Measurements from ENCODE around the gene CNBP. TPM values are rescaled to one million over a fixed set of nuclear protein-coding genes. Genes with fewer than 3 reads are reported as not detected.

Gene CNBP
- 224 and 240 TPM in 2 replicates for total RNA-seq (2014; rRNA removed; shearing (Covaris generic))
- polyA plus RNA-seq (2016; fragmentation: Nextera tagmentation; extraction: Ambion mirVana) = 373 and 386 TPM in 2 replicates

GRCh38 chr3:129183569-129184395 is at the start of gene CNBP:
CNBP (minus strand) TSS chr3:129183896; CDS start chr3:129171757, 12,139 bp downstream.
- H3F3A ChIP-seq (ENCODE audit: insufficient read depth) = peaks cover 44% of the 10 kb centered on the region
- H3K27me3 ChIP-seq (replicated peaks; ENCODE audit: insufficient read depth) = no peaks in the 10 kb centered on the region
- no peaks in the 10 kb centered on the region for H3K9me3 ChIP-seq (ENCODE audit: low read depth)
- DNase-seq = peak; percentile 99
- peaks cover 3% of the 10 kb centered on the region; the same call in 1 of the 2 replicates for H3K36me3 ChIP-seq (ENCODE audit: low read depth)
- peak within 1 kb of the TSS; percentile 91 for H3K4me3 ChIP-seq
- H3K9ac ChIP-seq = peak within 1 kb of the TSS; percentile 99
- H2AFZ ChIP-seq = peak within 1 kb of the TSS; percentile 81
- peaks cover 31% of the 10 kb centered on the region for H3K4me1 ChIP-seq (ENCODE audit: insufficient read depth)
- WGBS, 2 experiments (ENCODE audit: low coverage in 1 of 2, low lambda C conversion rate in 2 of 2, missing lambda C conversion rate in 2 of 2) = 1 to 2% methylated on average over 74 to 81 of the region's 83 CpGs
- TF ChIP-seq EZH2phosphoT487 (IDR thresholded peaks at IDR 0.05; ENCODE audit: insufficient read depth, low read depth) = no peak
- TF ChIP-seq EZH2 (IDR thresholded peaks at IDR 0.05; ENCODE audit: insufficient read depth, poor library complexity, severe bottlenecking) = no peak
- H3K4me2 ChIP-seq (ENCODE audit: unreplicated experiment) = peak within 1 kb of the TSS; percentile 98
- peaks cover 77% of the 10 kb centered on the region for H3K79me2 ChIP-seq (ENCODE audit: insufficient read depth)
- H3K9me2 ChIP-seq (ENCODE audit: insufficient read depth) = no peaks in the 10 kb centered on the region
- peaks cover 21% of the 10 kb centered on the region for H4K20me1 ChIP-seq (ENCODE audit: insufficient read depth)
- in situ Hi-C loops (cut with MboI) = no loop called here
- H3K27ac ChIP-seq = peak within 1 kb of the TSS; percentile 88

- TF ChIP-seq EZH2 (IDR thresholded peaks at IDR 0.05; ENCODE audit: insufficient read depth, poor library complexity, severe bottlenecking) = no peak
- no peak for TF ChIP-seq EZH2phosphoT487 (IDR thresholded peaks at IDR 0.05; ENCODE audit: insufficient read depth, low read depth)
- DNase-seq = peak; percentile 35
- H3F3A ChIP-seq (ENCODE audit: insufficient read depth) = peaks cover 35% of the 10 kb centered on the region
Measured at GRCh38 chr3:129231331-129232119, 47.8 kb upstream of the CNBP start.

DNA sequence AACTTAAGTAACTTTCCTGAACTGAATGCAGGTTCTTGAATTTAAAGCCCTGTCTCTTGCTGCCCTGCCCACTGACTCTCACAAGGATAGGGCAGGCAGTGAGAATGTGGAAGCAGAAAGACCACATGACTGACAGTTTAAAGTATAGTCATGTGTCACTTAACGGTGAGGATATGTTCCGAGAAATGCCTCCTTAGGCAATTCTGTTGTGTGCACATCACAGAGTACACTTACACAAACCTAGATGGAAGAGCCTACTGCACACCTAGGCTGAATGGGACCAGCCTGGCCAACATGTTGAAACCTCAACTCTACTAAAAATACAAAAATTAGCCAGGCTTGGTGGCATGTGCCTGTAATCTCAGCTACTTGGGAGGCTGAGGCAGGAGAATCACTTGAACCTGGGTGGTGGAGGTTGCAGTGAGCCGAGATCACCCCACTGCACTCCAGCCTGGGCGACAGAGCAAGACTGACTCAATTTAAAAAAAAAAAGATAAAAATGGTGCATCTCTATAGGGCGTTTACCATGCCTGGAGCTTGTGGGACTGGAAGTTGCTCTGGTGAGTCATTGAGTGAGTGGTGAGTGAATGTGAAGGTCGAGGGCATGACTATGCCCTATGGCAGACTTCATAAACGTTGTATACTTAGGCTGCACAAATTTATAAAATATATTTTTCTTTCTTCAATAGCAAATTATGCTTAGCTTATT is 46.8 kb upstream of the CNBP start:
- DNase-seq = peak; percentile 96
- no peaks in the 10 kb centered on the region for H3K27me3 ChIP-seq (replicated peaks; ENCODE audit: insufficient read depth)
- TF ChIP-seq EZH2 (IDR thresholded peaks at IDR 0.05; ENCODE audit: insufficient read depth, poor library complexity, severe bottlenecking) (no peak), EZH2phosphoT487 (IDR thresholded peaks at IDR 0.05; ENCODE audit: insufficient read depth, low read depth) (no peak)
- no peaks in the 10 kb centered on the region for H3K9me2 ChIP-seq (ENCODE audit: insufficient read depth)
- H3K9ac ChIP-seq = peak overlapping the region; percentile 30; the same call in 1 of the 2 replicates
- peak overlapping the region; percentile 81 for H3K27ac ChIP-seq
- H3K36me3 ChIP-seq (ENCODE audit: low read depth) = no peaks in the 10 kb centered on the region
- H3K79me2 ChIP-seq (ENCODE audit: insufficient read depth) = no peaks in the 10 kb centered on the region
- H3F3A ChIP-seq (ENCODE audit: insufficient read depth) = peaks cover 39% of the 10 kb centered on the region
- H3K9me3 ChIP-seq (ENCODE audit: low read depth) = no peaks in the 10 kb centered on the region
- 0 out of 2 replicates have a peak overlapping the region, but pooled peaks have one; percentile 7 for H2AFZ ChIP-seq
- H3K4me3 ChIP-seq = no peak overlapping the region
- no peaks in the 10 kb centered on the region for H4K20me1 ChIP-seq (ENCODE audit: insufficient read depth)
- in situ Hi-C loops (cut with MboI) = no loop called here
- peak overlapping the region; percentile 24 for H3K4me2 ChIP-seq (ENCODE audit: unreplicated experiment)
- 22 to 25% methylated on average over 7 of the region's 7 CpGs for WGBS, 2 experiments (ENCODE audit: low coverage in 1 of 2, low lambda C conversion rate in 2 of 2, missing lambda C conversion rate in 2 of 2)
- H3K4me1 ChIP-seq (ENCODE audit: insufficient read depth) = peaks cover 43% of the 10 kb centered on the region

More at GRCh38 chr3:129231331-129232119, 47.8 kb upstream of the CNBP start:
- Histone ChIP-seq H3K4me2 (ENCODE audit: unreplicated experiment) (no peak overlapping the region), H4K20me1 (ENCODE audit: insufficient read depth) (no peaks in the 10 kb centered on the region), H3K4me3 (no peak overlapping the region), H3K9ac (no peak overlapping the region), H2AFZ (no peak overlapping the region), H3K4me1 (ENCODE audit: insufficient read depth) (peaks cover 34% of the 10 kb centered on the region), H3K9me2 (ENCODE audit: insufficient read depth) (no peaks in the 10 kb centered on the region), H3K79me2 (ENCODE audit: insufficient read depth) (no peaks in the 10 kb centered on the region), H3K27ac (peak overlapping the region; percentile 81), H3K9me3 (ENCODE audit: low read depth) (no peaks in the 10 kb centered on the region), H3K27me3 (replicated peaks; ENCODE audit: insufficient read depth) (no peaks in the 10 kb centered on the region), H3K36me3 (ENCODE audit: low read depth) (no peaks in the 10 kb centered on the region)
- in situ Hi-C loops (cut with MboI) = no loop called here
- WGBS, 2 experiments (ENCODE audit: low coverage in 1 of 2, low lambda C conversion rate in 2 of 2, missing lambda C conversion rate in 2 of 2) = 73 to 81% methylated on average over 10 of the region's 10 CpGs

Measured in GM23248 (cell line).